Measurements from ENCODE around the gene MAMLD1.

MAMLD1 gene

DNA sequence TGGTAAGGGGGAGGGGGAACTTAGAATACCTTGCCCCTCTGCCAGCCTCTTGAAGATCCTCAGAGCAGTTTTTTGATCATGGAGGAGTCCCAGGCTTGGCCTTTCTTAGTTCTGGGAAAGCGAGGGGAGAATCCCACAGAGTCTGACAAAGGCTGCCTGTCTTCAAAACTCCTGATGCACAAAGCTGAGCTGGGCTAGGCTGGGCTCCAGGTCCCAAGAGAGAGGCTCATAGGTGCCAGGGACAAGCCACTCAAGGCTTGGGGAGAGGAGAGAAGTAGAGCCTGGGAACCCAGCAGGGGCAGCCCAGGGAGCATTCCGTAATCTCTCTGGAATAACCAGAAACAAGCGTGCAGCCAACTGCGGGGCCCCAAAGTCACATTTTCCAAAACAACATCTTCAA is 168.3 kb downstream of the MAMLD1 start:
- no peak for DNase-seq (ENCODE audit: low spot score)

DNA sequence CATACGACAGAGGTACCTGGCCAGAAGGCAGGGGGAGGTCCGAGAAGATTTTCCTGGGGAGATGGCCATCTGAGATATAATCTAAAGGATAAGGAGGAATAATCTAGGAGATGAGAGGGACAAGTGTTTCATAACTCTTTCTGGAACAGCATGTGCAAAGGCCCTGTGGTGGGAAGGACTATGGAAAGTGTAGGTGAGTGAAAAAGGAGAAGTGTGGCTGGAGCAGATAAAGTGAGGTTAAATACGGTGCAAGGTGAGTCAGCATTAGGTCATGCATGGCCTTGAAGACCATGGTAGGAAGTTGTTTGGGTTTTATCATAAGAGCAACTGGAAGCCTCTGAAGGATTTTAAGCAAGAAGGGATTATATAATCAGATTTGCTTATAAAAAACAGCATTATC is 170.7 kb downstream of the MAMLD1 start:
- no peak for DNase-seq (ENCODE audit: low spot score)

DNA sequence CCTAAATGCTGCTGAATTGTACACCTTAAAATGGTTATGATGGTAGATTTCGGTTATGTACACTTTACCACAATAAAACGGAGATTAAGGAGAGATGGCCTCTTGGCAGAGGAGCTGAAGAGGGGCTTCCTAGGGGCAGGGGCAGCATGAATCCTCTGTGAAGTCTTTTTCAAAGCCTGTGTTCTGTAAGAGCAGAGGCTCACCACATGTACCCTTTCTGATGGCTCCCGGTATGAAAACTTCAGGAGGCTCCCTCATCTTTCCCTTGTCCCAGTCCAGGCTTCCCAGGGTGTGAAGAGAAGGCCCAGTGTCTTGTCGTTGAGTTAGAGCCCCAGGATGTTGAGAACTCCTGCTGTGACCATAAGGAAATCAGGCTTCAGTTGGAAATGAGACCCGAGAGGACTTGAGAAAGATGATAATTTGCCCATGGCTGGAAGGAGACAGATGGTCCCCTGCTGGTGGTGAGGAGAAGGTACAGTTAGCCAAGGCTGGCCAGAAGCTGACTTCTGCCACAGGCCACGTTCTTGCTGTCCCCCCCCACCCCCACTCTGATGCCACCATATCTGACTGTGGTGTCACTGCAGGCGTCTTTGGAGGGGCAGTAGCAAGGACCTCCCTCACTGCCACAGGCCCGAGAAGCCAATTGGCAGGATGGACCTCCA is 173.5 kb downstream of the MAMLD1 start:
- DNase-seq (ENCODE audit: low spot score) = no peak

DNA sequence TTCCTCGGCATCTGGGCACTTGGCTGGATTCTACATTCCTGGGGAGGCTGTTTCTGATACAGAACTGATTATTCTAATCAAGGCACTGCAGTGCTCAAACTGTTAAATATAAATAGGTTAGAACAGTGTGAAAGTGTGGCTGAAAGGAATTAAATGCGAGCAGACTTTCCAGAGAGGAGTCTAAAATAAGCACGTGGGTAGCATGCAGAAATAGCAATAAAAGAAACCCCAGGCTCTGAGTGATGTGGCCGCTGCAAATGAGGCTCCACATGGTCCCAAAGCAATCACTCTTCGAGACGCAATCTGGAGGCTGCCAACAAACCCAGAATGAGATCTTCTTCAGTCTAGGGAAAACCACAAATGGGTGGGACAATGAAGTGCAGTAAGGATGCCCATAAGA is 174.7 kb downstream of the MAMLD1 start:
- no peak for DNase-seq (ENCODE audit: low spot score)

DNA sequence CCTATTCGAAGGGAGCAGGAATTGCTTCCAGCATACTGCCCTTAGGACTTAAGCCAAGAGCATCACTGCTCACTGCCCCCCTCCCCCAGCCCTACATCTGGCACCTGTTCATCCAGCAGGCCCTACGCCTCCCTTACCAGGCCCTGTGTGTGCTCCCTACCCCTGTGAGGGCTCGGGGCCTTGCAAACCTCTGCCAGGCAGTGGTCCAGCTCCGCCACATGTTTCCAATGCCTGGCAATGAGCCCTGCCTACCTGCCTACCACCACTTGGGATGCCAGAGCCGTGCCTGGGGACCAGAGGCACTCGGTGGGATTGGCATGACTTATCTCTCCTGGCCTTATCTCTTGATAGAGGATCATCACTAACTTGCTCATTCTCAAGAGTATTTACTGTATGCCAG is 177.8 kb downstream of the MAMLD1 start:
- DNase-seq (ENCODE audit: low spot score) = no peak

DNA sequence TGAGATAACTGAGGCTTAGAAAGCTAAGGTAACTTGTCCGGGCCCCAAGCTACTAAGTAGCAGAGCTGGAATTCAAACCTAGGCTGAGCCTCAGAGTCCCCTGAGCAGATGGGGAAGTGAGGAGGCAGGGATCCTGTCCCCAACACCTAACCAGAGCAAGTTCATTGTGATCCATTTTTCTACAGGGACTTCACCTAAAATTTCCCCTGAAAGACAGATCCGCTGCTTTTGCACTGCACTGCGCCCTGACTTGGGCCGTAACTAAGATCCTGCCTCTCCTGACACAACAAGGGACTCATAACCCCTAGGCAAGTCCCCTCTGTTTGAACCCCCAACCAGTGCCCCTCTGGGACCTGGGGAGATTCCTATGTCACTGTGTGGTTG is 179.7 kb downstream of the MAMLD1 start:
- DNase-seq (ENCODE audit: low spot score) = no peak

DNA sequence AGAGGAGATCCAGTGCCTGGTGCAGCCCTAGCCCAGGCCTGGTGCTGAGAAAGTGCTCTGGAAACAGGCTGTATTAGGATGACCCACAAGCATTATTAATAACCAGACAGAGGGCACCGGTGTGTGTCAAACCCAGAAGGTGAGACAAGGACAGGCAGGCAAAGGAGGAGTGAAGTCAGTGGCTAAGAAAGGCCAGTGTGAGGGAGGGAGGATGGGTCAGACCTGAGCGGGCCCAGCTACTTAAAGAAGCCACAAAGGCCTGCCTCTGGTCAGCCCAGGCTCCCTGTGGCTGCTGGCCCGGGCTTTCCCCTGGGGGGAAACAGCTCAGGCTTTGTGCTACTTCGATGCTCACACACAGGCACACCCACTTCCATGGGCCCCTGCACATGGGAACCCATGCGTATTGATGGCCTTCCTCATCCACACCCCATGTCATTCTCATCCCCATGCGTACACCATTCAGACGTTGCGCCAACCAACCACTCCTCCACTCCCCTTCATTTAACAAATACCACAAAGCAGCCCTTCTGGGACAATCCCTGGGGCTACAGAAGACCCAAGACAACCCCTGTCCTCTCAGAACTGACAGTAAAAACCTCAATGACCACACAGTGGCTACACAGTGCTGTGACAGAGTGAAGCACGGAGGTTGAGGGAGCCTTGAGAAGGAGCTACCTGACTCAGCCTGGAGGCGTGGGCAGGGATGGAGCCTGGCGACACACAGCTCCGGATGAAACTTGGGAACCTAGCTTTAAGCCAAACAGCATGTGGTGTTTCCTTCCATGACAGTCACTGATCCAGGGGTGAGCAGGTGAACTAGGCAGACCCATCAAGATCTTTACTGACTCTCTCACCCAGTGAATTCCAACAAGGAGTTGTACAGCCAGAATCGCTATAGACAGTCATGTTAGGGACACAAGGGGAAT is 180.4 kb downstream of the MAMLD1 start:
- DNase-seq (ENCODE audit: low spot score) = no peak

DNA sequence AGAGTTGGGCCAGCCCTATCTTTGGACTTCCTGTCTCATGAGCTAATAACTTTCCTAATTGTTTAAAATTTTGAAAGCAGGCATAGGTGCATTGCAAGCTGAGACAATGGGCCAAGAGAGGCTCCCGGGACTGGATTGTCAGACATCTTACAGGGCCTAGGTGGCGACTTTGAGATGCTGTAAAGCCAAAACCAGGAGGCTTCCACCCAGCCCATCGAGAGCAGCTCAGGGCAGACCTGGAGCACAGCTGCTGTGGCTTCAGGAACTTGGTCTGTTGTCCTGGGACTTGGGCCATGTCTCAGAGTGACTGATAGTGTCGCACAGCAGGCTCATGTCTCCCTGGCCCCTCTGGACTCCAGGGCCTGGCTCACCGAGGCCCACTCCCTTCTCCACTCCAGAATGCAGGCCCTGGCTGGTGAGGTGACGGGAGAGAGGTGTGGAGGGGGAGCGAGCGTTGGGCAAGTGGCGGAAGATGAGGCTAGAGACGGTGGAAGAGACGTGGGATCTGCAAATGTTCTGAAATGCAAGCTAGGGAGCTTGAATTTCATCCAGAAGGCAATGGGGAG is 181.2 kb downstream of the MAMLD1 start:
- peak; percentile 21 for DNase-seq (ENCODE audit: low spot score)

DNA sequence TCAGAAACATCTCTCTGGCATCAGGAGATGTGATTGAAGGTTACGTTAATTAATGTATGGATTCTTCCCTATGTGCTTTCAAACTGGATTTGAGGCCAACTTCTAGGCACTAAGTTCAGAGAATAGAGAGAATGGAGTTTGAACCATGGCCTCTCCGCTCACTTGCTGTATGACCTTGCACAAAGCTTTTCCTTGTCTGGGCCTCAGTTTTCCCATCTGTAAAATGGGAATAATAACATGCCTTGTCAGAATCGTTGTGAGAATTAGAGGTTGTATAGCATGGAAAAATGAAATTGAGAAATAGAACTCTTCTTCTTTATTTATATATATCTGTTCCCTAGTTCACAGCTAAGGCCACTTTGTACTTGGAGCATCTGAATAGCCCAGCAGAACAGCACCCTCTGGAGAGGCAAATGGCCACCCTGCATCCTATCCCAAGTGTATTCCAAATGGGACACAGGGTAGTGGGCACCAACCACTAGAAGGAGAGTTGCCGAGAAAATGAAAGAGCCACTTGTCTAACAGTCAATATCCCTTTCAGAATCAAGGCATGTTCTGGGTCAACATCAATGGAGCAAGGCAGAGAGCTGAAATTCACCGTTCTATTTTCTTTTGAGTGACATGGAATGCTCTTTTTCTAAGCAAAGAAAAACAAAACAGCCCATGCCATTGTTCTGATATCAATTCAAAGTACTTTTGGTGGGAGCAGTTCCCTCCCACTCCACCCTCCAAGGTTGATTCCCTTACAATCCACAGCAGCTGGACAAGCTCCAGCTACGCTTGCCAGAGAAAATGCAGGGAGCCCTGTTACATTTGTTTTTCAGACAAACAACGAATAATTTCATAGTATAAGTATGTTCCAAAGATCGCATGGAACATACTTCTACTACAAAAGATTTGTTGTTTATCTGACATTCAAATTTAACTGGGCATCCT is 182.0 kb downstream of the MAMLD1 start:
- no peak for DNase-seq (ENCODE audit: low spot score)

DNA sequence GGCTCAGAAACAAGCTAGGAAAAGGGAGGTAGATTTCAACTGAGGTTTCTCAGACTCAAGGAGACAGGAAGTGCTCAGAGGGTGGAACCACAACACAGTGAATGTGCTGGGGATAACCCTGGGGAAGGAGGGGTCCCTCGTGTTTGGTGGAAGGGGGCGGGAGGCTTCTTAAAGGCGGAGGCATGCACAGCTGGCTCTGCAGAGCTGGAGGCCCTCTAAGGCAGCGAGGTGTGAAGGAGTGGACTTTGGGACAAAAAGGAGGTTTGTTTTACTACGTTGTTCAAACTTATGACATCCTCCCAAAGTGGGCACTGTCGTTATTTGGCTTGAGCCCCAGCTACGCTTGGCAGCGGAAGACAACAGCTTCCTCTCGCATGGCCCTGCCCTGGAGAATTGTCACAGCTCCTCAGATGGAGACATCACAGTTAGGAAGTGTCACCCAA is 183.6 kb downstream of the MAMLD1 start:
- peak; percentile 42 for DNase-seq (ENCODE audit: low spot score)

DNA sequence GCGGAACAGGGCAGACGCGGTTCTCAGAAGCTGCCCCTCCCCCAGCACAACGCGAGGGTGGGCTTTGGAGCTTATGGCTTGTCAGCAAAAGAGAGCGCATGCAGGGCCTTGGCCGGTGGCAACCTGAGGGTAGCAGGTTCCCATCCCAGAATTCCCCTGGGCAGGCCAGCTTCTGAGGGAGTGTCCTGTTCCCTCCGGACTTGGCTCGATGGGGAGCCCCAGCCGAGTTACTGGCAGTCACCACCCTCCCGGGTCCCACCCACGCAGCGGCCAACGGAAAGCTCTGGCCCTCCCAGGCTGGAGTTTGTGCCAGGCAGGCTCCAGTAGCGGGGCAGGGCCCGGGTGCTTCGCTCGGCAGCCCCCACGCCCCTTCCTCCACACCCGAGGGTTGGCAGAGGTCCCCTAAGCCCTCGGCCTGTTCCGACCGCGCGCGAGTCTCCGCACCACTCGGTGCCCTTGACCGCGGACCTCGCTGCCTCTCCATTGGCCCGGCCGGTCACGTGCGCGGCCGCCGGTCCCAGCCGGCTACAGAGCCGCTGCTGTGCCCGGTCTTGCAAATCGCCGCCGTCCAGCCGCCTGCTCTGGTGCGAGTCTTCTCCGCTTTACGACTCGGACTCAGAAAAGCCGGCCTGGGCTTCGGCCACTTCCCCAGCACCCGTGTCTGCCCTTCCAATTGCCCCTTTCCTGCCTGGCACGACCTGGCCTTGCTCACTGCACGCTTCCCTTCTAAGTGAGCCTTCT is 184.4 kb downstream of the MAMLD1 start:
- no peak for DNase-seq (ENCODE audit: low spot score)

DNA sequence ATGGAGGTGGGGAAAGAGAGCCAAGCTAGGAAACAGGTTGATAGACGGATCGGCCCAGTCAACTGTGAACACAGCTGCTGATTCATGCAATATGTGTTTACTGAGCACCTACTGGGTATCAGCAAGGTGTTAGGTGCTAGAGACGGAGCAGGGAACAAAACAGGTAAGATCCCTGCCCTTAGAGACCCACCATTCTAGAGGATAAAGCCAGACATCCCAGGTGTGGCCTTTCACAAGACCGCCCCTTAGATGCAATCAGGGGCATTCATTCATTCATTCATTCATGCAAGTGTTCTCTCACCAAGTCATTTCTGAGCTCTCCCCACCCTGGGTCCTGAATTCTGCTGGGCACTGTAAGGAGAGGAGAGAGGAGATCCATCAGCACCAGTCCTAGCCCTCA is 185.1 kb downstream of the MAMLD1 start:
- DNase-seq (ENCODE audit: low spot score) = no peak

DNA sequence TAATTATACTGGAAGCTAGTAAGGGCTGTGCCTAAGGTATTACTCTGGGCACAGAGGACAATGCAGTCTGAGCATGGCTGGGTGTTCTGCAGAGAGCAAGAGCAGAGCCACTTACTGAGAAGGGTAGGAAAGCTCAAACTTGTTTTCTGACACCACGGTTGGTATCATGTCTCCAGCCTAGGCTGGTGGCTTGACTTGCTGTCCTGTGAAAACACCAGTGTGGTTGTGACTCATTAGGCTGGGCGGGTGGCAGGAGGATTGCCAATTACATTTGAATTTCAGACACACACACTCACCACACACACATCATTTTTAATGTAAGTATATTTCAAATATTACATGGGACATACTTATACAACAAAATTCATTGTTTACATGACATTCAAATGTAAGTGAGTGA is 185.6 kb downstream of the MAMLD1 start:
- peak; percentile 32 for DNase-seq (ENCODE audit: low spot score)

DNA sequence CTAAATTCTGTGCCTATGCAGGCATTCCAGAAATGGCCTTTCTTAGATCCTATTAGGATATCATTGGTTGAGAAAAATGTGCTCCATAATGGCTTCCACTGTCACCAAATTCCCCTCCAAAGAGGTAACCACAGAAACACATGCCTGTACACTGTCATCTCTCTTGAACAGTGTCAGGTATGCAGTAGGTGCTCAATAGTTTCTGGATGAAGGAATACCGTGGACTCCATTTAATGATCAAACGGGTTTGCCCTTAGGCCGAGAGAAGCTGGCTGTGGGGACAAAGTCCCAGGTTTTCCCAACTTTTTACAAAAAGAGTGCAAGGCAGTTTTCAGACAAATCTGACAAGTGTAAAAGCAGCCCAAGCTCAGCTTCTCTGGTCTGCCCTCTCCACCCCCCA is 188.8 kb downstream of the MAMLD1 start:
- no peak for DNase-seq (ENCODE audit: low spot score)

DNA sequence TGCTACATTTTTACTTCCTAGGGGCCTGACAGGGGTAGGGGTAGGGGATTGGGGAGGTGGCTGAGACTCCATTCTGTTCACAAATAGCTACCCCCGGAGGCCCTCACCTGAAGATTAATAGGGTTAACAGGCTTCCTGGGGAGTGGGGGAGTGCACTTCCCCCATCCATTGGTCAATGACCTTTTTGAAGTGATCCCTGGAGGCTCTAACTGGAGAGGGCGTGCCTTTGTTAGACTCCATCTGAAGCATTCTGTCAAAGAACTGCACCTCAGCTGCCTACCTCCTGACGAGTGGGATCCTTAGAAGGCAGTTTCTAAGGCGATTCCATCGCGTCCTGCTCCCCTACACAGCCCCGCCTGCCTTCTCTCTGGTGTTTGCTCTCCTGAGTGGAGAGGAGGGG is 195.3 kb downstream of the MAMLD1 start:
- no peak for DNase-seq (ENCODE audit: low spot score)
